Measurements from ENCODE around the gene FADS1.

- TF ChIP-seq, protein P1, sequence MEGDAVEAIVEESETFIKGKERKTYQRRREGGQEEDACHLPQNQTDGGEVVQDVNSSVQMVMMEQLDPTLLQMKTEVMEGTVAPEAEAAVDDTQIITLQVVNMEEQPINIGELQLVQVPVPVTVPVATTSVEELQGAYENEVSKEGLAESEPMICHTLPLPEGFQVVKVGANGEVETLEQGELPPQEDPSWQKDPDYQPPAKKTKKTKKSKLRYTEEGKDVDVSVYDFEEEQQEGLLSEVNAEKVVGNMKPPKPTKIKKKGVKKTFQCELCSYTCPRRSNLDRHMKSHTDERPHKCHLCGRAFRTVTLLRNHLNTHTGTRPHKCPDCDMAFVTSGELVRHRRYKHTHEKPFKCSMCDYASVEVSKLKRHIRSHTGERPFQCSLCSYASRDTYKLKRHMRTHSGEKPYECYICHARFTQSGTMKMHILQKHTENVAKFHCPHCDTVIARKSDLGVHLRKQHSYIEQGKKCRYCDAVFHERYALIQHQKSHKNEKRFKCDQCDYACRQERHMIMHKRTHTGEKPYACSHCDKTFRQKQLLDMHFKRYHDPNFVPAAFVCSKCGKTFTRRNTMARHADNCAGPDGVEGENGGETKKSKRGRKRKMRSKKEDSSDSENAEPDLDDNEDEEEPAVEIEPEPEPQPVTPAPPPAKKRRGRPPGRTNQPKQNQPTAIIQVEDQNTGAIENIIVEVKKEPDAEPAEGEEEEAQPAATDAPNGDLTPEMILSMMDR (conservative IDR thresholded peaks at IDR 0.05 in 1 of 2, IDR thresholded peaks at IDR 0.05 in 1 of 2; ENCODE audit: low read depth in 1 of 2, low read length in 2 of 2): no peak
- no peak for TF ChIP-seq EZH2 (IDR thresholded peaks at IDR 0.05; ENCODE audit: low read length, missing control alignments)
These were observed 23.0 kb downstream of the FADS1 start for GRCh38 chr11:61793829-61794204.
